Stimulated activated CD4-positive, alpha-beta T cell treated with anti-CD3 and anti-CD28 coated beads, Interleukin-2, amount 100 ng/mL, for 48 hours (primary cell): Measurements from ENCODE around the gene STKLD1.
"Not testable (repeated sequence)": the region's sequence is repeated elsewhere in the genome, so short reads cannot be mapped to it uniquely, and the experiment has no call there.

ENCODE experiments used
- DNase-seq, 2 donors: peaks; one replicate each; pipeline ENCODE4 v3.0.0-alpha.2; 2020

STKLD1 gene

DNA sequence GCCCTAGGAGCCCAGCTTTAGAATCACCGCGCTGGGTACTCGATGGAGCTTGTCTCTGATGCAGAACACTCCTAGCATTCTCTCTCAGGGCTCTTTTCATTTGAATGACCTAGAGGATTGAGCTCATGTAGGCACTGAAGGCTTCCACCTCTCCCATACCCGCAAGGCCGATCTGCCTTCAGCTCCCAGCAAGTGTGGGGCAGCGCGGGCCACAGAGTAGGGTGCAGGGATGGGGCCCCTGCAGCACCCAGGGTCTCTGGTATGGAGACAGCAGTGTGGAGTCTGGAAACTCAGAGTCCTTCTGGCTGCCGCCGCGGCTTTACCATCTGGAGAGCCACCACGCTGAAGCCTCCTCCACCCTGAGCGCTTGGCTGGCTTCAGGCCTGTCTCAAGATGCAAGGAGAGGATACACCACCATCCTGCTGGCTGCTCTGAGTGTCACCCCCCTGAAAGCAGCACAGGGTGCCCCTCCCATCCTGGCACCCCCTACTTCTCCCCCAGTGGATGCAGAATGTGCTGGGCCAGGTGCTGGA, 12.9 kb downstream of the STKLD1 start:
- DNase-seq, result no peak

GRCh38 chr9:133389562-133389961, 13.4 kb downstream of the STKLD1 start:
- no peak for DNase-seq

DNA sequence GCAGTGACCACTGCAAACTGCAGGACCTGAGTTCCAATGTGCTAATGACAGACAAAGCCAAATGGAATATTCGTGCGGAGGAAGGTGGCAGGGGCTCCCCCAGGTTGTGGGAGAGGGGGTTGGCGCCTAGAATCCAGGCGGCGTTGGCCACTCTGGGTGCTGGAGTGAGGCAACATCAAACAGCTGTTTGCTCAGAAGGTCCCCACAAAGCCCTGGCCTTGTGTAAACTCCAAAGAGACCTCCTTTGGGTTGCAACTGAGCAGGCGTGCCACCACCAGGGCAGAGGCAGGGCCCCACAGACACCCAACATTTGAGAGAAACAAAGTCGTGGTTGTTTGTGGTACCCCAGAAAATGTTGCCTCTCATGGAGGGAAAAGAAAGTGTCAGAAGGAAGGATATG, 14.5 kb downstream of the STKLD1 start:
- DNase-seq, result no peak

- not testable (repeated sequence) for DNase-seq
Measured at GRCh38 chr9:133391449-133391848, 15.3 kb downstream of the STKLD1 start.

DNA sequence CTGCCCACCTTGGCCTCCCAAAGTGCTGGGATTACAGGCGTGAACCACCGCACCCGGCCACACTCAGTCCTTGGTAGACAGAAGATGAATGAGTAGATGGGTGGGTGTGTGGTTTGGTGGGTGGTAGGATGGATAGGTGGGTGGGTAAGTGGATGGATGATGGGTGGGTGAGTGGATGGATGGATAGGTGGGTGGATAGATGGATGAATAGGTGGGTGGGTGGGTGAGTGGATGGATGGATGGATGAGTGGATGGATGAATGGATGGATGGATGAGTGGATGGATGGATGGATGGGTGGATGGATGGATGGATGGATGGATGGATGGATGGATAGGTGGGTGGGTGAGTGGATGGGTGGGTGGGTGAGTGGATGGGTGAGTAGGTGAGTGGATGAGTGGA, 16.1 kb downstream of the STKLD1 start:
- DNase-seq, result not testable (repeated sequence)

DNA sequence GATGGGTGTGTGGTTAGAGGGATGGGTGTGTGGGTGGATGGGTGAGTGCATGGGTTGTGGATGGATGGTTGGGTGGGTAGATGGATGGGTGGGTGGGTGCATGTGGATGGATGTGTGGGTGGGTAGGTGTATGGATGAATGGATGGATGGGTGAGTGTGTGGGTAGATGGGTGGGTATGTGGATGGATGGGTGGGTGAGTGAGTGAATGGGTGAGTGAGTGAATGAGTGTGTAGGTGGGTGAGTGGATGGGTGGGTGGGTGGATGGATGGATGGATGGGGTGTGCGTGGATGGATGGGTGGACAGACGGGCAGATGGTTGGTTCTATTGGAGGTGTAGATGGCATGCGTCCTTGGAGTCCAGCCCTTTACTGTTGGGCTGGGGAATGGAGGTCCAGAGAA, 17.2 kb downstream of the STKLD1 start:
- DNase-seq, result no peak

DNA sequence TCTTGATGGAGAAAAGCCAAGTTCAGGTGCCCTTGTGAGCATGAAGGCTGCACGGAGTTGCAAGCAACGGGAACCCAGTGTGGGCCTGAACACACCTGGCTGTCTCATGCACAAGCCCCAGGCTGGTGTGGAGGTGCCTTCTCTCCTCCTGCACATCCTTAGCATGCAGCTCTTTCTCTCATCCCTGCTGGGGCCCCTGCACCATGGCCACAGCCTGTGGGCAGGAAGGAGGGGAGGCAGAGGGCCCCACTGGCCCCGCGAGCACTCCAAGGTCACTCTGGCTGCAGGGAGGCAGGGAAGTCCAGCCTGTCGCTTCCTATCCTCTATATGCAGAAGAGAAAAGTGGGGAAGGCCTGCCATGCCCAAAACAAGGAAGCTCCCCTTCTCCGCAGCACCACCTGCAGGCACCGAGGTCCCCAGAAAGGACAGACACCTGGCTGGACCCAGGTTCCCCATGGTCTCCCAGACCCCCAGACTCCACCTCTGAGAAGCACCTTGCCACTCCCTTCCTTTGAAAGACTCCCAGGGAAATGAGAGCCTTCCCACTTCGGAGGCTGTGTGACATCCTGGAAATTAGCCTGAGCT, 18.6 kb downstream of the STKLD1 start:
- DNase-seq, result no peak

- no peak for DNase-seq
Measured at GRCh38 chr9:133396952-133397351, 20.8 kb downstream of the STKLD1 start.

DNA sequence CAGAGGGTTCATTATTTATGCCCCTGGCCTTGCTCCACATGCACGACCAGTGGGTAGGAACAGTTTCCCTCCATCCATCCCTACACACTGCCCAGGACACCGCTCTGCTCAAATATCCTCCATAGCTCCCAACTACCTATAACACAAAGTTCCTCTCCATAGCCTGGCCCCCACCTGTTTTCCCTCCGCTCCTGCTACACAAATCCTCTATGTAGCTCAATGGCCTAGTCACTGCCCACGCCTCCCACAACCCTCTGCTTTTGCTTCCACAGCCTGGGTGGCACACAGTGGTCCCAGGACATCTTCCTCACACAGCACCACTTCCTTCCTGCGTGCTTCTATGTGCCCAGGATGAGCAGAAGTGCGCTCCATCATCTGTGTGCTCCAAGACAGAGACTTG, 21.2 kb downstream of the STKLD1 start:
- no peak for DNase-seq

DNA sequence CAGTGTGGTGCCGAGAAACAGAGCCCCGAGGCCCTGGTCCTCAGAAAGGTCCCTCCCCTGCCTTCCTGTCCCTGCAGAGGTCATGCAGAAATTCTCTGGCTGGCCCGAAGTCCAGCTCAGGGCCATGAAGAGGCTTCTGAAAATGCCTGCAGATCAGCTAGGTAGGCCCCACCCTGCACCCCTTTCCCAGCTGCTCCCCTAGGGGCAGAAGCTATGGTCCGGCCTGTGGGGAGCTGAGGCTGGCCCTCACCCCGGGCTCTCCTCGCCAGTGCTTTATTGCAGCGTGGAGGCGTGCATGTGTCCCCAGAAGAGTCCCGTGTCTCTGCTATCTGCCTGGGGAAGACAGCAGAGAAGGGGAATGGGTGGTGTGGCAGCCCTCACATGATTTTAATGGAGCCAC, 21.7 kb downstream of the STKLD1 start:
- DNase-seq, result no peak

DNA sequence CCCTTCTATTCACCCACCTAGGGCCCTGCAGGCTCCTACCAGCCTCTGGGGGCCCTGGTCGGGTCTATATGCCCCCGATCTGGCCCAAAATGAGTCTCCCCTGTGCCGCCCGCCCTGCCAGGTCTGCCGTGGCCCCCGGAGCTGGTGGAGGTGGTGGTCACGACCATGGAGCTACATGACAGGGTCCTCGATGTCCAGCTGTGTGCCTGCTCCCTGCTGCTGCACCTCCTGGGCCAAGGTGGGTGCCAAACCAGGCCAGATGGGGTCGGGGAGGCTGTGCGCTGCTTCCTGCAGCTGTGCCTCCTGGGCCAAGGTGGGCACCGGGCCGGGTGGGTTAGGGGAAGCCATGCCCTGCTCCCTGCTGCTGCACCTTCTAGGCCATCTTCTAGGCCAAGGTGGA, 24.1 kb downstream of the STKLD1 start:
- DNase-seq, result no peak

DNA sequence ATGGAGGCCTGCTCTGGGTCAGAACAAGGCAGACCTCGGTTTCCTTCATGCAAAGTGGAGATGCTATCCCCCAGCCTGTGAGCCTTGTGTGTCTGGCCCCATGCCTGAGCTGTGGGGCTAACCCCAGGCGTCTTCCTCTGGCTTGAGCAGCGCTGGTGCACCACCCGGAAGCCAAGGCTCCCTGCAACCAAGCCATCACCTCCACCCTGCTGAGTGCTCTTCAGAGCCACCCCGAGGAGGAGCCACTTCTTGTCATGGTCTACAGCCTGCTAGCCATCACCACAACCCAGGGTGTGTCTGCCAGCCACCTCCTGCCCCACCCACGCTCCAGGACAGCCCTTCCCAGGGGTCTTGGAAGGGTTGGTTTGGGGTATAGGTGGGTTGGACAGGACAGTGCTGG, 25.4 kb downstream of the STKLD1 start:
- DNase-seq, result no peak

DNA sequence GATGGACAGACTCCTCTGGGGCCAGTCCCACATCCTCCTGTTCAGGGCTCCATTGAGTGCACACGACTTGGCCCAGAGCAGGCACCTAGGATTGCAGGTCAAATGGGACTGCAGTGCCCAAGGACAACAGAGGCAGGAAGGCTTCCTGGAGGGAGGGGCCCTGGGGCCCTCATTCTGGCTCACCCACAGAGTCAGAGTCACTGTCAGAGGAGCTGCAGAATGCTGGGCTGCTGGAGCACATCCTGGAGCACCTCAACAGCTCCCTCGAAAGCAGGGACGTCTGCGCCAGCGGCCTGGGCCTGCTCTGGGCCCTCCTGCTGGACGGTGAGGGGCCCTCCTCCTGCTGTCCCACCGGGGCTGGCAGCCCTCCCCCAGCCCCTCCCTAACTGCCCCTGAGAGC, 26.5 kb downstream of the STKLD1 start:
- DNase-seq, result no peak

DNA sequence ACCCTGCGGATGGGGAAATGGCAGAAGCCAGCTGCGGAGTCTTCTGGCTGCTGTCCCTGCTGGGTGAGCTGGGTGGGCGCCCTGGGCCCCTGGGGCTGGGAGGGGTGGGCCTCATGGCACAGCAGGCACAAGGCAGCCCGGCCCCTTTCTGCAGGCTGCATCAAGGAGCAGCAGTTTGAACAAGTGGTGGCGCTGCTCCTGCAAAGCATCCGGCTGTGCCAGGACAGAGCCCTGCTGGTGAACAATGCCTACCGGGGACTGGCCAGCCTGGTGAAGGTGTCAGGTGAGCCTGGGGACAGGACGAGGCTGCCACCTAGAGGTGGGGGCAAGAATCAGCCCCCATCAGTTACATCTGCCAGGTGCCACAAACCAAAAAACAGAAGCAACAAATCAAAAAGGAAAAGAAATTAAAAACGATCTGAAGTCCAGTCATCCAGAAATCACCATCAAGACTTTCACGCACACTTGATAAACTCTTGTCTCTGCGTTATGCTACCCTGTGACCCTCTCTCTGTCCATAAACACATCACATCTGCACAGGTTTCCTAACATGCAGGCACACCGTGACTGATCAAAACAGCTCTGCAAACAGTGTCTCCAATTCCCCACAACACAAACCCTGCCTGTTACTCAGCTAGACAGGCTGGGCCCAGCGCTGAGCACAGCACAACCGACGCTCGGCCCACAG, 27.7 kb downstream of the STKLD1 start:
- DNase-seq, result peak; percentile 43 to 55

DNA sequence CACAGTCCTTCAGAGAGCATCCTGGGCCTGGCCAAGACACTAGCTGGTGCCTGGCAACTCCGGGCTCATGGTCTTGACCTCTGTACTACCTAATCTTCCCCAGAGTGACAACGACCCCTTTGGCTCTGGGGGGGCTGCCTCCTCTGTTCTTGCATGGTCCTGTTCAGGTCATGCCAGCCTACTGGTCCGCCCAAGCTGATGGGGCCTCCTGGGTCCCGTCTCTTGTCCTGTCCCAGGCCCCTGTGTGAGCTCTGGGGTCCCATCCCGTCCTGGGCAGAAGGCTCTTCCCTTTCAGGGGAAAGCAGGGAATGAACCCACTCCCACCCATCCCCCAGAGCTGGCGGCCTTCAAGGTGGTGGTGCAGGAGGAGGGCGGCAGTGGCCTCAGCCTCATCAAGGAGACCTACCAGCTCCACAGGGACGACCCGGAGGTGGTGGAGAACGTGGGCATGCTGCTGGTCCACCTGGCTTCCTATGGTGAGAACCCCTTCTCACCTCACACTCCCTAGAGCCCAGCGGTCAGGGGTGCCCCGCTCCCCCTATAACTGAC, 28.4 kb downstream of the STKLD1 start:
- DNase-seq, result no peak

DNA sequence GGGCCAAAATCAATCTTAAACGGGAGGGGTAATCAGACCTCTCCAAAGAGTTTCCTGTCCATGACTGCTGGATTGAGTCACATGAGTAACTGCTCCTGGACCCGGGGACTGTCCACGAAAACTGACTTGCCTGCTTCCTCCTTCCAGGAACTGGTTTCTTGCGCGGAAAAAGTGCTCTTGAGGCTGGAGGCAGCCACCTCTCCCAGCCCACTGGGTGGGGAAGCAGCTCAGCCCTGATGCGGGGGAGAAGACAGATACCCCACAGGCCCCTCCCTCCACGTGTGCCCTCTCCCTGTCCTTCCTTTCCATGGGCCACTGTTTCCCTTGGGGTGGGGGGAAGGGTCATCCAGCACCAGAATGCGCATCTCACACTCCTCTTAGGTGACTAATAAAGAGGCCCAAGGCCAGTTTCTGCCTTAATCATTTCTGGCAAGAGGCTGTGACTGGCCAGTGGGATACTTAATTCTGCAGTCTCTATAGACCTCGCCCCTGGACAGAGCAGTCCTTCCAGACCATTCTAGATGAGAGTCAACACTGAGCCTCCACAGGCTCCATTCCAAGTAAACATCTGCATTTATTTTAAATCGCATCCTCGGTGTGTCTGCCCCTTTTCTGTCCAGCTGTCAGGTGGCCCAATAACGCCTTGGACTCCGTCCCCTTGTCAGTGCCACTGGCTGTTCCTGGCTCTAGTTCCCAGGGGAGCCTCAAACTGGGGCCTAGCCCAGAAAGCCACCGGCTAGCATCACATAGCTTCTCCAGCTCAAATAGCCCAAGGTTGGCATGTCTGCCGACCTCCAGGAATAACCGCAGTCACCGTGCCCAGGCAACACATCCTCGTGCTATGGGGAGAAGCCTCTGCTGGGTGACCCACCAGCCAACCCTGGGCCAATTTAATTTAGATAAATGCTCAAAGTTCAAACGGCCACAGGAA, 29.6 kb downstream of the STKLD1 start:
- DNase-seq, result no peak

DNA sequence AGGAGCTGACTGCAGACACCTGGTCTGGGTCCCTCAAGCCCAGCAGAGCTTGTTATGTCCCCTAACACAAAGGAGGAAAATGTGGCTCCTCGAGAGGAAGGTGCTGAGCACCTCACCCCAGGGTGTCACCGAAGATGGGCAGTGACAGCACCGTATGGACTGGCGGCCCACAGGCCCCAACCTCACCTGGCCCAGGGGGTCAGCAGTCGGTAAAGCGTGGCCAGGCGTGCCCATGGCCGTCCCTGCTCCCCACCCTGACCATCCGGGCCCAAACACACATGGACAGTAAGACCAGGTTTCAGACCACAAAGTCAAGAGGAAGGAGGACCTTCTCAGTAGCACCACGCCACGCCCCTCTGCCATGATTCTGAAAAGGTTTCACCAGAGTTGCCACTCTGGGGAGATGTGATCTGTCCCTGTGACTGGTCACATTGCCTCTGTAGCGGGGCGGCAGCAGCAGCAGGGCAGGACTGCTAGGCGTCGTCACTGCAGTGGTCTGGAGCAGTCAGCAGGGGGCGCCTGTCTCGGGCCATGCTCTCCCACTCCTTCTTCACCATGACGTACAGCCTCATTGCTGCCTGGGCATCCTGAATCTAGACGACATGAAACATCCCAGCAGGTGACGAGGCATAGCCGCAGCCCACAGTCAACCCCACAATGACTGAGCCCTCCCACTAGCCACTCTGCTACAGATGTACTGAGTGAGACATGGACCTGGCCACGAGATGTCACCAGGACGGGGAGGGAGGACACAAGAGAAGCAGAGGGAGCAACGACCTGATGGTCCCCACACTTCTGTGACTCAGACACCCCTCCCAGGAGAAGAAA, 30.5 kb downstream of the STKLD1 start:
- DNase-seq, result peak; percentile 80 to 87

GRCh38 chr9:133408042-133408441, 31.9 kb downstream of the STKLD1 start:
- no peak for DNase-seq

DNA sequence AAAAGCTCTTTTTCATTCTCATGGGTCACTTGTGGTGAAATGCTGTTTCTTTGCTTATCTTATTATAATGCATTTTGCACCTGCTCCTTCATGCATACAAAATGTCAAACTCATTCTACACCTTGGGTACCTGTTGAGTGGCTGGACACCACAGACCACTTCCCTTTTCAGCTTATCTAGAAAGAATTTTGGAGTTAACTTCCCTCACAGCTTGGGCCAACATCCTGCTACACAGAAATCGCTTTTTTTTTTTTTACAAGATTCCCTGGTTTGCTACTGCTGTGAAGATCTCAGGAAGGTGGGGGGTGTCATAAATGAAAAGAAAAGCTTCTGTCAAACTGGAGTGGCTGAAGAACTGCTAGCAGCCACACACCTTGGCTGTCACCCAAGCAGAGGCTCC, 39.0 kb downstream of the STKLD1 start:
- no peak for DNase-seq

GRCh38 chr9:133417541-133418461, 41.6 kb downstream of the STKLD1 start, which contains the start of gene REXO4:
Gene REXO4, minus strand, starts transcription at chr9:133418010. Its CDS starts 166 bp downstream, at chr9:133417844.
- DNase-seq, result peak; percentile 81 to 83

GRCh38 chr9:133419005-133419404, 42.8 kb downstream of the STKLD1 start:
- DNase-seq, result no peak
